Mucosa of stomach (tissue), 1 donor: Measurements from ENCODE around the gene CD22.

ENCODE experiments used
- H3K27me3 ChIP-seq: one replicate; pipeline ENCODE4 v1.7.0; 2013; ENCODE audit warnings: mild to moderate bottlenecking, low read length; ENCODE audit not compliant: control insufficient read depth, insufficient read depth
- H3K36me3 ChIP-seq: one replicate; pipeline ENCODE4 v1.7.0; 2013; ENCODE audit warnings: low read length; ENCODE audit not compliant: control insufficient read depth, insufficient read depth
- H3K4me1 ChIP-seq: one replicate; pipeline ENCODE4 v1.7.0; 2013; ENCODE audit warnings: mild to moderate bottlenecking, low read length; ENCODE audit not compliant: control insufficient read depth, insufficient read depth
- H3K4me3 ChIP-seq: one replicate; pipeline ENCODE4 v1.7.0; 2013; ENCODE audit warnings: low read length
- H3K9ac ChIP-seq: one replicate; pipeline ENCODE4 v1.7.0; 2013; ENCODE audit warnings: mild to moderate bottlenecking, low read length, moderate library complexity
- H3K9me3 ChIP-seq: one replicate; pipeline ENCODE4 v1.7.0; 2013; ENCODE audit warnings: mild to moderate bottlenecking, low read length, moderate library complexity; ENCODE audit not compliant: control insufficient read depth
- donor health status: Pancreatic carcinoma.

The CD22 gene

GRCh38 chr19:35392742-35393715 lies 64.0 kb downstream of the CD22 start:
- H3K36me3 ChIP-seq, result no peaks in the 10 kb centered on the region
- no peak overlapping the region for H3K4me3 ChIP-seq
- no peaks in the 10 kb centered on the region for H3K27me3 ChIP-seq
- peaks cover 30% of the 10 kb centered on the region for H3K4me1 ChIP-seq
- no peak overlapping the region for H3K9ac ChIP-seq
- no peaks in the 10 kb centered on the region for H3K9me3 ChIP-seq

DNA sequence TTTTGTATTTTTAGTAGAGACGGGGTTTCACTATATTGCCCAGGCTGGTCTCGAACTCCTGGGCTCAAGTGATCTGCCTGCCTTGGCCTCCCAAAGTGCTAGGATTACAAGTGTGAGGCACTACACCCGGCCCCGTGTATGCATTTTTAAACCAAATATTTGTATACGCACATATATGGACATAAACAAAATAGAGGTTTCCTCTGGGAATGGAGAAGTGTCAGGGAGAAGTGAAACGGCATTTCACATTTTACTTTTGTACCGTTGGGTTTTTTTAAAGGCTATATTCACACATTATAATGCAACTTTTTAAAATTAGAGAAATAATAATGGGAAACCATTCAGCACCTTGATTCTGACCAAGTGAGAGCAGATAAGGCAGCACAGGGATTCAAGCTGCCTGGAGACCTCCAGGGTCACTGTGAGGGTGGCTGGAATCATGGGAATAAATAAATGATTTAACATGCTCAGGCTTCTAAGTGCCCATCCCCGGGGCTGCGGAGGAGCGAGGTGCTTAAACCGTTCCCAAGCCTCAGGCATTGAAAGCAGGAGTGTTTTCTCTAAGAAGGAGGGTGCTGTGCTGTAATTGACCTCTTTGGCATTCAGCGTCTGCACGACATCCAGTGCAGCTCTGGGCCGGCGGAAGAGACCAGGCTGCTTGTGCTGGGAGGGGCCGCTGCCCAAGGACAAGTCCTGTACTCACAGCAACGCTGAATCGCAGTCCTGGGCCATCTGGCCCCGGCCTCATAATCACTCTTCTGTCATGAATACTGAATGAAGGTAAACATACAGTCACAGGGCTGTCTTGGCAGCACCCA lies 66.6 kb downstream of the CD22 start:
- H3K9me3 ChIP-seq, result no peaks in the 10 kb centered on the region

GRCh38 chr19:35396240-35396885 lies 67.4 kb downstream of the CD22 start:
- H3K9me3 ChIP-seq, result no peaks in the 10 kb centered on the region
- no peak overlapping the region for H3K9ac ChIP-seq
- peaks cover 8% of the 10 kb centered on the region for H3K4me1 ChIP-seq
- no peaks in the 10 kb centered on the region for H3K36me3 ChIP-seq
- no peaks in the 10 kb centered on the region for H3K27me3 ChIP-seq
- H3K4me3 ChIP-seq, result no peak overlapping the region

More for the DNA sequence above, 66.6 kb downstream of the CD22 start:
- H3K4me3 ChIP-seq, result no peak overlapping the region
- peaks cover 8% of the 10 kb centered on the region for H3K4me1 ChIP-seq
- H3K9ac ChIP-seq, result no peak overlapping the region
- no peaks in the 10 kb centered on the region for H3K27me3 ChIP-seq
- no peaks in the 10 kb centered on the region for H3K36me3 ChIP-seq
